ENCODE measurements around the gene CTRB1. TPM values are rescaled to one million over a fixed set of nuclear protein-coding genes. Genes with fewer than 3 reads are reported as not detected.
"Not testable (repeated sequence)": the region's sequence is repeated elsewhere in the genome, so short reads cannot be mapped to it uniquely, and the experiment has no call there.

The CTRB1 gene
- total and polyA plus RNA-seq, 2 donors (not counting 3 experiments of a cell fraction or from before 2014, with no cell fraction given) = not detected

DNA sequence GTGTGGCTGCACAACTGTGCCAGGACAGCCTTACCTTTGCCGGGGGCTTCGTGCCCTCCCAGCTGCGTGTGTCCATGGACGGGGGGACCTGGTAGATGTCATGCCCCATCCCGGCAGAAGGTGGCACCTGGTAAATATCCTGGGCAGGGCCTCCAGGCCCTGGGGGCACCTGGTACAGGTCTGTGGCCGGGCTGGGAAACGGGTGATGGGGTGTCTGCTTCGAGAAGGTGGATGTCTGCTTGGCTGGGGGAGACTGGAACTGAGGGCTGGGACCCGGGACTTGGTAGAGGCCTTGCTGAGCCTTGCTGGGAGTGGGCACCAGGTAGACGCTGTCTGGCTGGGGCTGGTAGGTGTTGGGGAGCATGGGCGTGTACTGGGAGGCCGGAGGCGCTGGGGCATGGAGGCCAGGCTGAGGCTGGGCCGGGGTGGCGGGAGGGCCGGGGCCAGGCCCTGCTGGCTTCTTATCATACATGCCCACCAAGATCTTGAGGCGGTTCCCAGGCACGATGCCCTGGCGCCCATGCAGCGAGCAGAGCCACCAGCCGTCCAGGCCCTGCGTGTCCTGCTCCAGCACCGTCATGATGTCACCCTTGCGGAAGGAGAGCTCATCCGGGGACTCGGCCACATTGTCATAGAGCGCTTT is 23.8 kb downstream of the CTRB1 start:
- H3K9me1 ChIP-seq (replicated peaks; ENCODE audit: control insufficient read depth, extremely low read depth, insufficient read depth, low read length); intact Hi-C loops (cut with micrococcal nuclease); H3K27ac ChIP-seq (ENCODE audit: insufficient read depth, low read depth, low read length); POLR2A ChIA-PET; FAIRE-seq; H4K20me1 ChIP-seq (replicated peaks; ENCODE audit: control insufficient read depth, extremely low read depth, insufficient read depth, low read length); H2AFZ ChIP-seq (ENCODE audit: low read depth, low read length); H3K27me3 ChIP-seq (ENCODE audit: control insufficient read depth in 2 of 2, insufficient read depth in 2 of 2, low read length in 2 of 2); dilution Hi-C loops (cut with MboI; ENCODE audit: extremely low pct_ligation_motif_present, low sequenced_read_pairs); H3K9me3 ChIP-seq (replicated peaks; ENCODE audit: control insufficient read depth, insufficient read depth, low read length); H3K4me3 ChIP-seq (replicated peaks in 1 of 3; ENCODE audit: insufficient read depth in 1 of 3, low read depth in 1 of 3, low read length in 3 of 3); H3K9ac ChIP-seq (replicated peaks; ENCODE audit: extremely low read depth, insufficient read depth, low read length); DNase-seq (ENCODE audit: low read depth, low spot score); H3K4me2 ChIP-seq (ENCODE audit: insufficient read depth, low read length): not testable (repeated sequence)
- CTCF ChIA-PET = interaction anchor here (1.1 to 1.8 kb wide), 4 partner anchors 9 to 161 kb away, joined by 3 to 5 read pairs (median 4); no protein-coding TSS in a partner anchor
- TSS peak; percentile 31 for BruUV-seq (replicated peaks)
- TF ChIP-seq POLR2AphosphoS5 (IDR thresholded peaks at IDR 0.05; ENCODE audit: insufficient read depth, low read depth, low read length) = peak; percentile 2
- Histone ChIP-seq H3K79me2 (ENCODE audit: control insufficient read depth, insufficient read depth, low read length) (peaks cover 96% of the 10 kb centered on the region), H3K4me1 (ENCODE audit: control insufficient read depth, extremely low read depth, insufficient read depth, low read length) (peaks cover 49% of the 10 kb centered on the region), H3K36me3 (ENCODE audit: control insufficient read depth in 2 of 2, extremely low read depth in 1 of 2, insufficient read depth in 2 of 2, low read length in 2 of 2) (peaks cover 4 to 48% of the 10 kb centered on the region in 2 experiments)

DNA sequence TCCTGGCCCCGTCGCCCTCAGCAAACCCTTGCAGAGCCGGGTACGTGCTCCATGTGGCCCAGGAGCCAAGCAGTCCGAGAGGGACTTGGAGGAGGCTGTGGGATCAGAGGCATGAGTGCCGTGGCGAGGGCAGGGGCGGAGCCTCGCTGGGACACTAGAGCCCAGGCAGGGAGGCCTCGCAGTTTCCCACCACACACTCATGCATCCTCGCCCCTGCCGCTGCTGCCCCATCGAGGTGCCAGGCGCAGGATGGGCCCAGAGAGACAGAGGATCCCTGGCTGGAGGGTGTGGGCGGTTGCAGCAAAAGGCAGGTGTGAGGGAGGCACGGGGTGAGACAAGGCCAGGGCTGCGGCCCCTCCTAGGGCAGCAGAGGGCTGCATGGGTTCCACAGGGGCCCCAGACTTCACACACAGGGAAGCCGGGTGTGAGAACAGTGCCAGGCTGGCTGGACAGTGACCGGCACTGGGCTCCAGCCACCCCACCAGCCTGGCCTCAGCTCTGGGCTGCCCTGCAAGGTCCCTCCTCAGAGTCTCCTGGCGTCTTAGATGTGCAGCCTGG is 25.0 kb downstream of the CTRB1 start:
- Histone ChIP-seq H3K27me3 (ENCODE audit: control insufficient read depth in 2 of 2, insufficient read depth in 2 of 2, low read length in 2 of 2) (no peaks in the 10 kb centered on the region), H3K9me3 (replicated peaks; ENCODE audit: control insufficient read depth, insufficient read depth, low read length) (no peaks in the 10 kb centered on the region), H3K79me2 (ENCODE audit: control insufficient read depth, insufficient read depth, low read length) (peaks cover 96% of the 10 kb centered on the region), H3K27ac (ENCODE audit: insufficient read depth, low read depth, low read length) (peak overlapping the region; percentile 92), H3K9ac (replicated peaks; ENCODE audit: extremely low read depth, insufficient read depth, low read length) (peak overlapping the region; percentile 87), H4K20me1 (replicated peaks; ENCODE audit: control insufficient read depth, extremely low read depth, insufficient read depth, low read length) (no peaks in the 10 kb centered on the region), H3K4me1 (ENCODE audit: control insufficient read depth, extremely low read depth, insufficient read depth, low read length) (peaks cover 60% of the 10 kb centered on the region), H2AFZ (ENCODE audit: low read depth, low read length) (no peak overlapping the region), H3K4me3 (replicated peaks in 1 of 3; ENCODE audit: insufficient read depth in 1 of 3, low read depth in 1 of 3, low read length in 3 of 3) (no peak overlapping the region), H3K36me3 (ENCODE audit: control insufficient read depth in 2 of 2, extremely low read depth in 1 of 2, insufficient read depth in 2 of 2, low read length in 2 of 2) (peaks cover 4 to 41% of the 10 kb centered on the region in 2 experiments), H3K9me1 (replicated peaks; ENCODE audit: control insufficient read depth, extremely low read depth, insufficient read depth, low read length) (no peaks in the 10 kb centered on the region), H3K4me2 (ENCODE audit: insufficient read depth, low read length) (no peak overlapping the region)
- FAIRE-seq (no peak), DNase-seq (ENCODE audit: low read depth, low spot score) (no peak)
- intact Hi-C loops (cut with micrococcal nuclease) (loop anchor here (1.0 to 2.0 kb wide), 3 partner anchors 37 to 159 kb away; no protein-coding TSS in a partner anchor), dilution Hi-C loops (cut with MboI; ENCODE audit: extremely low pct_ligation_motif_present, low sequenced_read_pairs) (no loop called here)
- ChIA-PET POLR2A (no interaction called here), CTCF (interaction anchor here (1.1 to 3.0 kb wide), 7 partner anchors 10 to 160 kb away, joined by 3 to 32 read pairs (median 5); no protein-coding TSS in a partner anchor)
- TF ChIP-seq, protein P1, sequence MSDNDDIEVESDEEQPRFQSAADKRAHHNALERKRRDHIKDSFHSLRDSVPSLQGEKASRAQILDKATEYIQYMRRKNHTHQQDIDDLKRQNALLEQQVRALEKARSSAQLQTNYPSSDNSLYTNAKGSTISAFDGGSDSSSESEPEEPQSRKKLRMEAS (IDR thresholded peaks at IDR 0.05; ENCODE audit: insufficient read depth, insufficient read length) = no peak
- TF ChIP-seq JUN (IDR thresholded peaks at IDR 0.05; ENCODE audit: borderline replicate concordance, insufficient read depth, insufficient read length, low read depth) = no peak
- no peak for TF ChIP-seq POLR2AphosphoS5 (IDR thresholded peaks at IDR 0.05; ENCODE audit: insufficient read depth, low read depth, low read length)
- TF ChIP-seq, protein P2, sequence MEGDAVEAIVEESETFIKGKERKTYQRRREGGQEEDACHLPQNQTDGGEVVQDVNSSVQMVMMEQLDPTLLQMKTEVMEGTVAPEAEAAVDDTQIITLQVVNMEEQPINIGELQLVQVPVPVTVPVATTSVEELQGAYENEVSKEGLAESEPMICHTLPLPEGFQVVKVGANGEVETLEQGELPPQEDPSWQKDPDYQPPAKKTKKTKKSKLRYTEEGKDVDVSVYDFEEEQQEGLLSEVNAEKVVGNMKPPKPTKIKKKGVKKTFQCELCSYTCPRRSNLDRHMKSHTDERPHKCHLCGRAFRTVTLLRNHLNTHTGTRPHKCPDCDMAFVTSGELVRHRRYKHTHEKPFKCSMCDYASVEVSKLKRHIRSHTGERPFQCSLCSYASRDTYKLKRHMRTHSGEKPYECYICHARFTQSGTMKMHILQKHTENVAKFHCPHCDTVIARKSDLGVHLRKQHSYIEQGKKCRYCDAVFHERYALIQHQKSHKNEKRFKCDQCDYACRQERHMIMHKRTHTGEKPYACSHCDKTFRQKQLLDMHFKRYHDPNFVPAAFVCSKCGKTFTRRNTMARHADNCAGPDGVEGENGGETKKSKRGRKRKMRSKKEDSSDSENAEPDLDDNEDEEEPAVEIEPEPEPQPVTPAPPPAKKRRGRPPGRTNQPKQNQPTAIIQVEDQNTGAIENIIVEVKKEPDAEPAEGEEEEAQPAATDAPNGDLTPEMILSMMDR (IDR thresholded peaks at IDR 0.05; ENCODE audit: extremely low read depth in 1 of 2, insufficient read depth in 1 of 2, low read depth in 1 of 2, low read length in 2 of 2) = no peak
- TF ChIP-seq FOS (IDR thresholded peaks at IDR 0.05; ENCODE audit: borderline replicate concordance, insufficient read depth, low read length) = no peak
- no peak for TF ChIP-seq POLR2A (IDR thresholded peaks at IDR 0.05; ENCODE audit: low read depth, low read length)
- no peak for TF ChIP-seq MYC (IDR thresholded peaks at IDR 0.05; ENCODE audit: low read depth, low read length)
- no peak for TF ChIP-seq GATA2 (IDR thresholded peaks at IDR 0.05; ENCODE audit: insufficient read depth, insufficient read length, low read depth, low read length)
- no peak for TF ChIP-seq EZH2 (IDR thresholded peaks at IDR 0.05; ENCODE audit: borderline replicate concordance, low read depth, low read length, severe bottlenecking)
- no TSS peak for BruUV-seq (replicated peaks)

Measured in endothelial cell of umbilical vein (primary cell).